SK-N-MC (cell line): ENCODE results near the gene SMYD3.

Experiments
- EZH2 ChIP-seq: fragments of 200-600 bp; sonication (generic); IDR thresholded peaks from one replicate; pipeline ENCODE4 v1.6.1; 2017; ENCODE audit warnings: antibody characterized with exemption
- FOXP2 ChIP-seq: optimal IDR thresholded peaks from 2 replicates; pipeline ENCODE3; 2011; ENCODE audit warnings: mild to moderate bottlenecking, moderate library complexity; ENCODE audit not compliant: insufficient read depth; ENCODE audit errors: extremely low read length, control extremely low read depth
- POLR2AphosphoS5 ChIP-seq: IDR thresholded peaks from 2 replicates; pipeline ENCODE4 v1.6.1; 2012; ENCODE audit warnings: mild to moderate bottlenecking, low read depth, low read length, borderline replicate concordance

DNA sequence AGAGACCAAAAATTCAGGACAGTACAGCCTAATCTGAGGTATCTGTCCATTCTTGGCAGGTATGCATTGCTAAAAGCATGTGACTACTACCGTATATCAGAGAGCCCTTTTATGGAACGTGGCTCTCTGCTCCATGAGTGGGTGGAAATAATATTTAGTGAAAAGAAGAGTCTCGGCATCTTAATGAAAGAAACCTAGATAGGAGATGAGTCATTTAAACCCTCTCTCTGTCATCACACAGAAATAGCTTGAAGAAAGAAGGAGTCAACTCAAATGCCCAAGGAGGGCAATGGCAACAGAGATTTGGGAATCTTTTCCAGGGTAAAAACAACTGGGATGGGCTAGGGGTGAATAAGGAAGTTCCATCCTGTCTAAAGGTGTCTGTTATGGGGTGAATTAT is 528.2 kb downstream of the SMYD3 start:
- no peak for TF ChIP-seq POLR2AphosphoS5
- TF ChIP-seq EZH2, result no peak
- TF ChIP-seq FOXP2, result no peak
